Stomach (tissue), 4 donors: ENCODE measurements around the gene NRIP3.

Experiments used
- CTCF ChIP-seq, 7 experiments: fragments of 450-650 bp in 4 of 7; fragments of 200-600 bp in 3 of 7; sonication (generic) in 3 of 7; IDR thresholded peaks; one replicate each; pipeline ENCODE4 v1.5.1; 2016 to 2019; ENCODE audit warnings: antibody characterized with exemption in 7 of 7, control low read depth in 2 of 7, mild to moderate bottlenecking in 1 of 7
- POLR2A ChIP-seq, 4 donors: fragments of 450-650 bp; IDR thresholded peaks; one replicate each; pipeline ENCODE4 v1.6.1; 2016; ENCODE audit warnings: antibody characterized with exemption in 4 of 4, control low read depth in 2 of 4, mild to moderate bottlenecking in 1 of 4, moderate library complexity in 1 of 4
- POLR2AphosphoS5 ChIP-seq, 3 donors: sonication (generic); formaldehyde crosslinking; IDR thresholded peaks; one replicate each; pipeline ENCODE4 v1.6.1; 2016; ENCODE audit warnings: antibody characterized with exemption in 3 of 3

- TF ChIP-seq CTCF (IDR thresholded peaks at IDR 0.05) (no peak), POLR2A (IDR thresholded peaks at IDR 0.05) (no peak), POLR2AphosphoS5 (IDR thresholded peaks at IDR 0.05) (no peak)
Measured at GRCh38 chr11:9025101-9025850, 21.5 kb upstream of the NRIP3 start.
